Cortex of kidney (tissue), 1 donor: ENCODE results near the gene GOLGA7B.

ENCODE experiments used
- DNase-seq: peaks from one replicate; lab custom pipeline; 2025; lab: John Stamatoyannopoulos, UW

Gene GOLGA7B

DNA sequence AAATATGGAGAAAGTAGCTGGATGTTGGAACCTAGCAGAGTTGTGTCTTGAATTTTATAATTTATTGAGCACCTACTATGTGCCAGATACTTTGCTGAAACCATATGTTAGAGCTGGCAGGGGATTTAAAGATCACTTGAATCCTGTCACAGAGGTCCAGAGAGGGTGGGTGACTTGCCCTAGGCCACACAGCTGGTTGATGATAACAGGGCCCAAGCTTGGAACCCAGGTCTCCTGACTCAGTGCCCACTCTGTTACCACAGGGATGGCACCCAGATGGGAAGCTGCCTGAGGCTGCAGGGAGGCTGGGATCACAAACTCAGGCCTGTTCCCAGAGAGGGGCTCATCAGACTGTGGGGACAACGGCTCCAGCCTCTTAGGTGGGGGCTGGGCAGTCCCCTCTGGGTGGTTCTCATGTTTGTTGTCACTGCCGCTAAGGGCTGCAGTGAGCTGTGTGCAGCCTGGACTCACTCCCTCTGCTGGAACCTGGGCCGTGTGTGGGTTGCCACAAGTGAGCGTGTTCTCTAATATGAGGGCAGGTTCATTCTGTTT lies 18.6 kb downstream of the GOLGA7B start:
- no peak for DNase-seq

DNA sequence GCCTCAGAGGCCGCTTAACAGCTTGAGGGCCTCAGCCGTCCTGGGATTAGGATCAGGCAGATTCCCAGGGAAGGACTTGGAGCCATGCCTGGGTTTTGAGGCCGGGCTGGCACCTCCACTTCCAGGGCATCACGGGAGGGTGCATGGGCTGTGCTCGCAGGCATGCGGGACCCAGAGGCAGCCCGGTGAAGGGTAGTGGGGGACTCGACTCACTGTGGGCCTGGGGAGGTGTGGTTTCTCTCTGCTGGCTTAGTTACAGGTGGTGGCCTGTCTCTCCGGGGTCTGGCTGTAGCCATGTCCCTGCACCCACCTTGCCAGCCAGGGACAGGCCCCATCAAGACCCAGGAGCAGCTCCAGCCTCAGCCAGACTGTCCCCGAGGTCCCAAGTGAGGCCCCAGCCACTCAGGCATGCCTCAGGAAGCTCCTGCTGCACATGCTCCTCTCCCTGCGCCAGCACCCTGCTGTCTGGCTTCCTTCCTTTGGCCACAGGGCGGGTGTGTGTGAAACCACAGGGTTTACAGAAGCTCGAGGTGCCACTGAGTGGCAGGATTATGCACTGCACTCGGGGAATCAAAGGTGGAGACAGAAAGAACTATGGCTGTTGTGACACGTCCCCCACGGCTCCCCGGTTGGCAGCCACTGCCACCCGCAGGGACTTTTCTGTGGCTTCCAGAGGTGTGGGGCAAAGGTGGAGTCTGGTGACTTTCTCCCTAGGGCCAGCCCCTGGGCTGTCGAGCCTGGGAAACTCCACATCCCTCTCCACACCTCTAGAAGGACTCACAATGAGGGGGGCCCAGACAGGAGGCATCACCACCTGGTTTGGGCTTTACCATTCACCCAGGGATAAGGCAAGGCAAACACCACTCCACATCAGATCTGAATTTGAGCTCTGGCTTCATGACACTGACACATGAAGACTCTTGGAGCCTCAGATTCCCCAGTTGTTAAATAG lies 19.7 kb downstream of the GOLGA7B start:
- no peak for DNase-seq

DNA sequence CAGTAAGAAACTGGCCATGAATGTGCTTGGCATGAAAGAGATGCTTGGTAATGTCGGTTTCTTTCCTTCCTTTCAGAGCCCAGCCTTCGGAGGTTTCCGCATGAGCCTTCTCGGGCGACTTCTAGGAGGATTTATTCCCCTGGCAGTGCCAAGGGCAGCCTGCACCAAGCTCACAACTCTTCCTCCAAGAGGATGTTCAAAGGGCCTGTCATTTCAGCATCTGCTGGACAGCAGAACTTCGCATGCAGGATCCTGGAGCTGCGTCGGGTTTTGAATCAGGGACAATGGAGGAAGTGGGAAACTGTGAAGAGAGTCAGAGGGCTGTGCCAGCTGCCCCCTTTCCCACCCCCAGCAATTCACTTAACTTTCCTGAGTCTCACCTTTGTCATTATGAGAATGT lies 21.3 kb downstream of the GOLGA7B start:
- no peak for DNase-seq

DNA sequence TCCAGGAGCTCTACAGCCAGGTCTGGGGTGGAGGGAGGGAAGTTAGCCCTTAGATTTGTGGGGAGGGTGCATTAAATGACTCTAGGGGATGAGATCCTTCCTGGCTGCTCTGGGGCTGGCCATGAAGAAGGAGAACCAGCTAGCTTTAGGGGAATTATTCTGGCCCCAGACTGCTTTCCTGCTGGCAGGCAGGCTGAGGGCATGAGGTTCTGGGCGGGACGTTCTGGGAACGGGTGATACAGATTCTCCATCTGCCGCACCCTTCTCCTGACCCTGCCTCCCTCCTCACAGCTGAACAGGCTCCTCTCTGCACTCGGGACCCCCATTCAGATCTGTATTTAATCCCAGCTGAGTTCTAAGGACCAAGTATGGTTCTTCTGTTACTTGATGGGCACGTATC lies 23.9 kb downstream of the GOLGA7B start:
- DNase-seq, result no peak

DNA sequence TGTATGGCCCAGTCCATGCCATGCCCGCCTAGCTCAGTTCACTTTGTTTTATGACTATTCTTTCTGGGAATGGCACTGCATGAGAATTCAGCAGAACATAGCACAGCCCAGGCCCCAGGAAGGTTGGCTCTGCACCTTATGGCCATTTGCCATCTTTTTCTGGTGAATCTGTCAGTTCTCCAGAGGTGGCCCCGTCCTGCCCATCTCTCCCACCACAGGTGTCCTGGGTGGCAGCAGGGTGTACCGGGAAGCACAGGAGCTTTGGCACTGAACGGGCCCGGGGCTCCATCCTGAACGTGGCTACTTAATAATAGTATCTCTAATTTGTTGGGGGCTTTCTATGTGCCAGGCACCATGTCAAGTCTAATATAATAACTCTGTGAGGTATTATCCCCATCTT lies 24.7 kb downstream of the GOLGA7B start:
- DNase-seq, result no peak

DNA sequence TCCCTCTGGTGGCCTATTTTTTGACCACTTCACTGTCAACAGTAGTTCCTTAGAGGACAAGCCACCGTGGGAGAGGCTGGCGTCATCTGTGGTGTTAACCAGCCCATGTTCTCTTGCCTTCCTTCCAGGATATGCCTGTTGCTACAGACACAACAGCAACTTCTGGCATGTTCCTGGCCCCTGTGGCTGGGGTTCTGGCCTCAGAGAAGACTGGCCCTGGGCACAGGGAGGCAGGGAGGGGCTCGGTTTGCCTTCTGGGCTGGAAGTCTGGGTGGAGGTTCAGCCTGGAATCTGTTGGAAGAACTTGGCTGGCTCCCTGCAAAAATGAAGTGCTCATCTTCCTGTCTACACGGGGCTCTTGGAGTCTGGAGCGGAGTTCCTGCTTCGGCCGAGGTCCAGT lies 25.7 kb downstream of the GOLGA7B start:
- no peak for DNase-seq

DNA sequence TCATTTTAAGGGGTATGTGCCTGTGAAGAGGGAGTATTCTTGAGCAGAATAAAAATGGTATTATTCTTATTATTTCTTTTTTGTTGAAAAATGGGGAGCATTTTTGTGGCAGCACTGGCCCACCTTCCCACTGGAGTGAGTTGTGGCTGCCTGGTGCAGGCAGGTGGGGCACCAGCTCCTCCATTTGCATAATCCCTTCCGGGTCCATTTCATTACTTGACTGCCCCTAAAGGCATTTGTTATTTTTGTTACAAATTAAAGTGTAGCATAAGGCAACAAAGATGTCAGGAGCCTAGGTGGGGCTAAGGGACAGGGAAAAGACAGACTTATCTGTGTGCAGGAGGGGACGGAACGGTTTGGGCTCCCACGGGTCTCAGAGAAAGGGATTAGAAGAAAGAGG lies 26.8 kb downstream of the GOLGA7B start:
- DNase-seq, result no peak

DNA sequence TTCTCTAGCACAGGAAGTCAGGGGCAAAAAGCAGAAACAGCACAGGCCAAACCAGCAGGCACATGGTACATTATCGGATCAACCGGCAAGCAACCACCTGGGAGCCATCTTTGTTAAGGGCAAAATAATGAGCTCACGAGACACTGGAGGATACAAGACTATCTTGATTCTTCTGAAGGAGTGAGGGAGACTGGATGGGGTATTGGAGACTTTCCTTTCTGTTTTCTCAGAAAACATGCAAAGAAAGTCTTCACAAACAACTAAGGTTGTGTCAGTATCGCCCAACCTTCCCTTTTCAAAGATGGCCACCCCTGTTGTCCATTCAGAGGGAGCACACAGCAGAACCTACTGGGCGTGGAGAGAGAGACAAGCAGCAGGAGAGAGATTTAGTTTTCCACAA lies 29.6 kb downstream of the GOLGA7B start:
- no peak for DNase-seq

DNA sequence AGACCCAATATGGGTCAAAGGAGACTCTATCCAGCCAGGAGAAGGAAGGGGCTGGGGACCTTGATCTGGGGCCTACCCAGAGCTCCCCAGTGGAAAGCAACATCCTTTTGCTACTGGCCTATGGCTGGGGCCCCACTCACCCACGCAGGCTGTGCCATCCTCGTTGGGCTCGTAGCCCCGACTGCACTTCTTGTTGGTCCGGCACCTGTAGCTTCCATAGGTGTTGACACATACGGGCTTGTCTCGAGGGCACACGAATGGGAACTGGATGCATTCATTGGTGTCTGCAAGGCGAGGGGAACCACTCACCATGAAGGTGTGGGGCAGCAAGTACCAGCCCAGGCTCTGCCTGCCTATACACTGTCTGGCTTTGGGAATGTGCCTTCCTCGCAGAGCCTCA lies 30.5 kb downstream of the GOLGA7B start:
- no peak for DNase-seq

DNA sequence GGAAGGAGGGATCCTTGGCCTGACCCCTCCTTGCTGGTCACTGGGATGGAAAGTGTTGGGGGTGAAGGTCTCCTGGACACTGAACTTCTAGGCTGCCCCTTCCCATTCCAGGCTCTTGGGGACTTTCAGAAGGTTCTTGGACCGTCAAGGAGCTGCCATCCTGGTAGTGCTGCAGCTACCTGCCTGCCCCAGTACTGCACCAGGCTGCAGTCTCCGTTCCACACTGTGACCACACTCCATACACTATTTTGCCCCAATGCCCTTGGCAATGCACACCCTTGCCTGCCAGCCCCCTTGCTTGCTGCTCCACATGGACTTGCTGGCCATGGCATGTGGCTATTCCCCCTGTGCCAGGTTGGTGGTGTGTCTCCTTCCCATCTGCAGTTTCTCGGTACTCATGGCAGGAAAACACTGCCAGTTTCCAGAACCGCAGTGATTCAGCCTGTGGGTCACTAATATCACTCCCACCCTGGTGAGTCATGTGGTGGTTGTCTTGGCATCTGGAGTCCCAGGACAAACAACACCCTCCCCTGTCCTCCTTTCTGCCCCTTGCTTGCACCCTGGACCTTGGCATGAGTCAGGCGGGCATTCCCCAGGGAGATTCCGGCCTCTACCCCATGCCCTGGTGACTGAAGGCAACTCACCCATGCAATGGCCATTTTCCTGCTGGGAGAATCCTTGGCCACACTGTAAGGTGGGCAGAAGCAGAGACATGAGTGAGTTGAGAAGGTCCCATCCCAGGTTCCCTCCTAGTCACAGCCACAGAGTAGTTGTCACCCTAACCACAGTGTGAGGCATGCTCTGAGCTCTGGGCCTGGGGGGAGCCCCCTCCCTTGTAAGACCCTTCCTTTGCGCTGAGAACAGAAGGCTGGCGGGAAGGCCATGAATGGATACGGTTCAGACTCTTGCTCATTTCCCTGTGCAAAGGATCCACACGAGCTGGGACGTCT lies 32.8 kb downstream of the GOLGA7B start:
- no peak for DNase-seq

DNA sequence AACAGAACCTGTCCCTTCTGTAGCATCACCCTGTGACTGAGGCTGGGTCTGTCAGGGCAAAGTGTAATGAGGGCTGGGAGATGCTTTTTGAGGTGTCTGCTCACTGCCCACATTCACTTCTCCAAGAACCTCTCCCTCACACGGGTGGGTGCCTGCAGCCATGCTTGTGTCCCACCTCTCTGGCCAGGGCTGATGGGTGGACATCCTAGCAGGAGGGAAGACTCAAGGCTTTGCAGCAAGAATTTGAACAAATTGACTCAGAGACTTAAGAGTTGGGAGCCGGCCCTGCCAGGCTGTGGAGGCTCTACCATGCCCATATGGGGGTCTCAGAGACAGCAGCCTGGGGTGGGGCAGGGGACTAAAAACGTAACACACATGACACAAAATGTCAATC lies 33.4 kb downstream of the GOLGA7B start:
- DNase-seq, result no peak

DNA sequence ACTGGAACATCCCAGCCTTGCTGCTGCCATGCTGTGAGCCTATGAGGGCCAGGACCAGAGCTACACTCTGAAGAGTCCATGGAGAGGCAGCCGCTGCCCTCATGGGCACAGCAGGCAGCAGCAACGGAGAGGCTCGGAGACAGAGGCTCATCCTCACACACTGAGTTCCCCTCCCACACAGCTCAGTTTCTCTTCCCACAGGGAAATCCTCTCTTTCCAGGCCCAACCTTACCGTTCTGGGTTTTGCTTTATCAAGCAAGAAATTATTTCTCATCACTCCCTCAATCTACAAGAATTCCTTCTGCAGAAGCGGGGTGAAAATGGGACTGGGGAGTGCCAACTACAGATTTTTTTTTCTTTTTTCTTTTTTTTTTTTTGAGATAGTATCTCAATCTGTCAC lies 36.6 kb downstream of the GOLGA7B start:
- DNase-seq, result no peak

DNA sequence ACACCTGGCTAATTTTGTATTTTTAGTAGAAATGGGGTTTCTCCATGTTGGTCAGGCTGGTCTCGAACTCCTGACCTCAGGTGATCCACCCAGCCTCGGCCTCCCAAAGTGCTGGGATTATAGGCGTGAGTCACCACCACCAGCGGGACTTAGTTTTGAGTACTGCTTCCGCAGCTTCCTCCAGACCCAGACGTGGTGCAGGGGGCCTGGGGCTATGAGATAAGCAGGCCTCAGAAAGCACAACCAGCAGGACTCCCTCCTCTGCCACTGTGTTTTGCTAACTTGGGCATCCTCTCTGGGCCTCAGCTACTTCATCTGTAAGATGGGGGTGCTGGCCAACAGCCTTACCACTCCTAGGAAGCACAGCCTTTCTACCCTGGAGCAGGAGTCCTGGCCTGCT lies 37.8 kb downstream of the GOLGA7B start:
- no peak for DNase-seq

DNA sequence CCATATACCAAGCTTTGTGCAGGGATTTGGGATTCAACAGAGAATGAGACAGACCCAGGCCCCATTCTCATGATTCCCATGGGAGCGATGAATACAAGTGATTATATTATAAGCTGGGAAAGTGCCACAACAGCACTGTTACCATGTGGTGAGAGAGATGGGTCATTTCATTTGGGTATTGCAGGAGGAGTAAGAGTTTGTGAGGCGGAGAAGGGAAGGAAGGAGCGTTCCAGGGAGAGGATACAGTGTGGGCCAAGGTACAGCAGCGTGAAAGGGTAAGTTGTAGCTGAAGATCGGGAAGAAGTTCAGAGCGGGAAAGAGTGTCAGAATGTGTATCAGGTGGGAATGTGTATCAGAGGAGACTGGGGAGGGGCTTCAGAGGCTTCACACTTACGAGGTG lies 38.5 kb downstream of the GOLGA7B start:
- no peak for DNase-seq

DNA sequence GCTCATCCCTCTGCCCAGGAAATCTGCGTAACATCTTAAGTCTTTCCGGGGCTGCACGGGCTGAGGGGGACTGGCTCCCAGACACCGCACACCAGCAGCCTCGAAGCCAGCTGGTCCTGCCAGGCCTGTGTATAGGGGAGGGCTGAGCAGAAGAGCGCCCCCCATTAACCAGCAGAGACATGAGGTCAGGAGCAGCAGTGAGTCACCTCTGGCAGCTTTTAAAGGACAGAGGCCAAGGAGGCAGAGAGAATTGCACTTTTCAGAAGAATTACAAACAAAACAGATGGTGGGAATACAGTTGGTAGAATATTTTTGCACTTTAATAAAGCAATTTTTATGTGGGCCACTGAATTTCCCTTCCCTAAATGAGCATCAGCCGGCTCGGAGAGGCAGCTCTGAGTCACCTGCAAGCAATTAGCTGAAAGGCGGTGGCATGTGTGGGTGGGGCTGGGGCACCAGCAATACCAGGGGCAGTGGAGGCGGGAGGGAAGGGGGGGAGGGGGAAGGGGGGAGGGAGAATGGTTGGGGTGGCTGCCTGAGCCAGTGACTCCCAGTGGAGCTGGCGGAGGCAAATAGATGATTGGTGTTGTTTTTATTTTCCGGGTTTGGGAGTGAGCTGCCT lies 39.1 kb downstream of the GOLGA7B start:
- DNase-seq, result no peak

DNA sequence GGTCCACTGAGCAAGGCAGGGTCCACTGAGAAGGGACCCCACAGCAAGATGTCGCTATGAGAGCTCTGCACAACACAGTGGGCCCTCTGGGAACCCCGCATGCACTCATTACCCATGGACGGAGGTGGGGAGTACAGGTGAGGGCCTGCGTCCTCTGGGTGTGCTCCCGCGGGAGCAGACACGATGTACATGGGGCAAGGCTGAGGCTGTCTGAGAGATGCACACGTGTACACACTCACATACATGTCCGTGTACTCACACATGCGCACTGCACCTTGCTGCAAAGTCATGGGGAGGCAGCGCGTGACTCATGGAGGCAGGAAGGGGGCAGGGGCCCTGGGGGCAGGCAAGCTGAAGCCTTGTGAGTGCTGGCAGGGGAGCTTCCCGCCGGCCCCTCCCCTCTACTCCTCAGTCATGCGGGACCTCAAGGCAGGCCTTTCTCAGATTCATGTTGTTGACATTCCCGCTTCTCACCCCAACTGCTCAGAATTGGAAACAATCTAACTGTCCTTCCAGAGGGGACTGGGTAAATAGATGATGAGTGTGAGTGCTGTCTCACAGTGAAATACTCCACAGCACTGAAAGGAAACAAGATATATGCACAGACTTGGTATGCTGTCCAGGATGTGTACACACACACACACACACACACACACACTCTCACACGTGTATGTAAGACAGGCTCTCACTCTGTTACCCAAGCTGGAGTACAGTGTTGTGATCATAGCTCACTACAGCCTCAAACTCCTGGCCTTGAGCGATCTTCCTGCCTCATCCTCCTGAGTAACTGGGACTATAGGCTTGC lies 40.0 kb downstream of the GOLGA7B start:
- no peak for DNase-seq

DNA sequence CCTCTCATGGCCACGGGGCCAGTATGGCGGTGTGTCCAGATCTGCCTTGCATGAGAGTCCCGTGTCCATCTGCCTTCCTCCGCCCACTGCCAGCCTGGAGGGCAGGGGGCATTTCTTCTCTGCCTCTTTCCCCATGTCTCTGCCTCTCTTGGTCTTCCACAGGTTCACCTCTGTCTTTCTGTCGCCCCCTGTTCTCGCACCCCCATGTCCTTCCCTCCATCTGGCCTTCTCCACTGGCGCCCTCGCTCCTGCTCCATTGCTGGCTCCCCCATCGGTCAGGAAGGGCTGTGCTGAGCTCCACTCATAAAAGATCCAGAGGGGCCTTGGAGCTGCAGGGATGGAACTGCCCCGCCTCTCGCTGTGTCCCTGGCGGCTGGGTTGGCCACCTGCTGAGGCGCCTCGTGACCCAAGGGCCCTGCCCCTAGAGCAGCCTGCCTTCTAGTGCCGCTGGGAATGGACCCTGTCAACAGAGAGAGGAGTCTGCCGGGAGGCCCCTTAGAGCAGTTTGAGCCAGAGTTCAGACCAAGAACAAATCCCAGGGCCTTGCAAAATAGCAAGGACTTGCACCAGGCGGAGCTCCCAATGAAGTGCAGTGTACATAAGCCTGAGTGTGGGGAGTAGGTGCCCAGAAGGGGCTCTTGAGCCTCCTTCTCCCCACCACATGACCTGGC lies 42.0 kb downstream of the GOLGA7B start:
- no peak for DNase-seq

DNA sequence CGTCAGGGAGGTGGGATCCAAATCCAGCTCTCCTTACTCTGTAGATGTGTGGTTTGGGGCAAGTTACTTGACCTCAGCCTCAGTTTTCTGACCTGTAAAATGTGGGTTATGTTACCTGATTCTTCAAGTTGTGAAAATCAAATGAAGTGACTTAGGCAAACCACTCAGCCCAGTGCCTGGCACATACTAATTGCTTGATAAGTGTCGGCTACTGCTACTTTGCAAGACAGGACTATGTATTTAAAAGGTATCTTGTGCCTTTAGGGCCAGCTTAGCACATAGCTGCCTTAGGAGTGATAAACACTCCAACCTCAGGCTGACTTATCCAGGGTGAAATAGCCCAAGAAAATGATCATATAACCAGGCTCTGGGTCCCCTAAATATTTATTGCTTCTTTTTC lies 42.9 kb downstream of the GOLGA7B start:
- no peak for DNase-seq

DNA sequence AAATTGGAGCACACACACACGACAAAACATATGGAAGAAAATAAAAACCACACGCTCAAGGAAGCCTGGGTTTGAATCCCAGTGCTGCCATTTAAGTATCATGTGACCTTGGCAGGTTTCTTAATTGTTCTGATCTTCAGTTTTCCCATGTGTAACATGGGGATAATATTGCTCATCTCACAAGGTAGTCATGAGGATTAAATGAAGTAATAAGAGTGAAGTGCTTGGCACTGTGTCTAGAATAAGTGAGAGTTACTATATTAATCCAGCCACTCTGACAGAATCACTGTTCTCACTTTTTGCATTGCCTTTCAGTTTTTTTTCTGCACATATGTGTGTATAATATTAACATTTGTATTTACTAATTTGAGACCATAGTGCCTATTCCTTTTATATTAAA lies 43.3 kb downstream of the GOLGA7B start:
- DNase-seq, result no peak

DNA sequence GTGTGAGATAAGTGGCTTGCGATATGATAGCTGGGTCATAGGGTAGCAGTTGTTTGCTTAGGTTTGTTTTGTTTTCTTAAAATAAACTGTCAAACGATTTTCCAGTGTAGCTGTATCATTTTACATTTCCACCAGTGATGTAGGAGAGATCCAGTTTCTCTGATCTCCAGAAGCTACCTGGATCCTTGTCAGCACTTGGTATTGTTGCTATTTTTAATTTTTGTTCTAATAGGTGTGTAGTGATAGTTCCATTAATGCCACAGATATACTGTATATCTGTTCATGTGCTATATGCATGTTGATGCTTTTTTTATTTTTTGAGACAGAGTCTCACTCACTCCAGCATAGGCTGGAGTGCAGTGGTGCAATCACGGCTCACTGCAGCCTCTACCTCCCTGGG lies 44.4 kb downstream of the GOLGA7B start:
- no peak for DNase-seq

DNA sequence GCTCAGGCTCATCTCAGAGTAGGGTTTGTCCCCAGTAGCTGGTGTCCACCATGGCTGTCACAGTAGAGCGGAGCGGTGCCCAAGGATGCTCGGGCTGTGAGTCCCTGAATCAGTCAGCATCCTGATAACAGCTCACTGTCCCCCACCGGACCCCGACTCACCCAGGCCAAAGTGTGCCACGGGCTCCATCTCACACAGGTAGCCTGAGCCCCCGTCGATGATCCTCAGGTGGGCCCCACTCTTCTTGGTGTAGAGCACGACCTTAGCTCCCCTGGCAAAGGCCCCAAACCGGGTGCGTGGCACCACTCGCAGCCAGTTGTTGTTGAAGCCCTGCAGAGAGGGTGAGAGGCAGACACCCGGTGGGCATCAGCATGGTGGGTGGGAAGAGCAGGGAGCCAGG lies 45.4 kb downstream of the GOLGA7B start:
- no peak for DNase-seq
